HG03175 (cell line): ENCODE data around the gene INPP5D.
"Not testable (repeated sequence)": the region's sequence is repeated elsewhere in the genome, so short reads cannot be mapped to it uniquely, and the experiment has no call there.

Source experiments
- ATAC-seq: cut with Tn5 transposase; IDR thresholded peaks from one replicate; pipeline ENCODE4 v1.9.1; 2021; ENCODE audit warnings: mild to moderate bottlenecking, moderate library complexity; ENCODE audit not compliant: unreplicated experiment

INPP5D gene

GRCh38 chr2:233164967-233165366 is 104.8 kb downstream of the INPP5D start:
- ATAC-seq, result no peak

GRCh38 chr2:233165543-233165894 is 105.4 kb downstream of the INPP5D start:
- no peak for ATAC-seq

DNA sequence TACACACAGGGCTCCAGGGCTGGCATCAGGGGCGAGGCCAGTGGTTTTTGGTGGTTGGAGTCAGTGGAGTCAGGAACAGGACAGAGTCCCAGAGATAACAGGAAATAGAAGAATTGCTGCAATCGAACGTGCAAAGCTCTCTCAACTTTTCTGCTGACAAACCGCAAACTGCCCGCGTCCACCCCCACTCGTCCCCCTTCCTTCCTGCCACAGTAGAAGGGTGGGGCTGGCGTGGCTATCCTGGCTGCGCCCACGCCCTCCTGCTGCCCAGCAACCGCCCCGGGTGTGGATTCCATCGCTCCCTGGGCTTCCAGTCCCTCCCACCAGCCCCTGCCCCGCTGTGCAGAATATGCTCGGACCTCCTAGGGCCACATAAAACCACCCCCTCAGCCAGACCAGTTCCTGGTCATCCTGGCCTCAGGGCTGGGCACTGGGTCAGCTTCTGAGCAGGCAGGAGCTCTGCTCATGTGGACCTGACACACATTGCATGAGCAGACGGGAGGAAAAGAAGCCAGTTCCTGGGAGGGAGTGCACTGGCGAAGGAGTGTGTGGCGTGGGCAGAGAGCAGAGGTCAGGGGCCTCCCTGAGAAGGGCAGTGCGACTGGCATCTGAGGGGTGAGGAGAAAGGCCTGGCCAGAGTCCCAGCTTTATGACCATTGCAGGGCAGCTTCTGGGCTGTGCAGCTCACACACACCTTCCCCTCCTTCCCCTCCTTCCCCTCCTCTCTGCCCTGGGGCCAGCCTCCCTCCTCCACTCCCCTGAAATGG is 105.9 kb downstream of the INPP5D start:
- ATAC-seq, result no peak

DNA sequence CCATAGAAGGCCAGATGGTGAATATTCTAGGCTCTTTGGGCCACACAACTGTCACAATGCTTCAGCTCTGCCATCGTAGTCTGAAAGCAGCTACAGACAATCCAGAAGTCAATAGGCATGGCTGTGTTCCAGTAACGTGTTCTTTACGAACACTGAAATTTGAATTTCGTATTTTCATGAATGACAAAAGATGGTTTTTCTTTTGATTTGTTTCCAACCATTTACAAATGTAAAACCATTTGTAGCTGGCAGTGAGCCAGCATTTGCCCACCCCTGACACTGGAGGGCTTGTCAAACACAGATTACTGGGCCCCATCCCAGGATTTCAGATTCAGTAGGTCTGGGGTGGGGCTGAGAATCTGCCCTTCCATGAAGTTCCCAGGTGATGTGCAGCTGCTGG is 108.3 kb downstream of the INPP5D start:
- no peak for ATAC-seq

DNA sequence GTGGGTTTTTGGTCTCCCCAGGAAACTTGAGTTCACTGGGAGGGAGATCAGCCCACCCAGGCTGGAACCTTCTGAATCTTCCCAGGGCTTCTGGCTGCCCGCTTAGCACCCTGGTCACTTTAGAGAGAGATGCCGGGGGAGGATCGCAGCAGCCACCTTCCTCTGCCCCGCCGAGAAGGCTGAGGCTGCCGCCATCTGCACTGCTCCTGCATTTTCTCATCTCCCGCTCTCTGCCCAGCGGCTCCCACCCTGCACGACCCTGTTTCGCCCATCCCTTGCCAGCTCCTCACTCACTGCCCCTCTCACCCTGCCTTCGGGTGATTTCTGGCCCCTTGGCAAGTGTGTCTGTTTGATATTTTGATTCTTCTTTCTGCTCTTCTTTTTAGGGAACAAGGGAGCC is 108.8 kb downstream of the INPP5D start:
- no peak for ATAC-seq

GRCh38 chr2:233171344-233171743 is 111.2 kb downstream of the INPP5D start:
- ATAC-seq, result no peak

DNA sequence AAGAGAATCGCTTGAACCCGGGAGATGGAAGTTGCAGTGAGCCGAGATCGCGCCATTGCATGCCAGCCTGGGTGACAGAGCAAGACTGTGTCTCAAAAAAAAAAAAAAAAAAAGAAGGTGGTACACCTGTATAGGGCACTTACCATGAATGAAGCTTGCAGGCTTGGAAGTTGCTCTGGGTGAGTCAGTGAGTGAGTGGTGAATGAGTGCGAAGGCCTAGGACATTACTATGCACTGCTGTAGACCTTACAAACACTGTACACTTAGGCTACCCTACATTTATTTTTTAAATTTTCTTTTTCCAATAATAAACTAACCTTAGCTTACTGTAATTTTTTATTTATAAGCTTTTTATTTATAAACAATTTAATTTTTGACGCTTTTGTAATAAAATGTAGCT is 113.0 kb downstream of the INPP5D start:
- no peak for ATAC-seq

GRCh38 chr2:233174137-233174536 is 114.0 kb downstream of the INPP5D start:
- no peak for ATAC-seq

GRCh38 chr2:233178994-233179847 is 119.1 kb downstream of the INPP5D start:
- ATAC-seq, result no peak

DNA sequence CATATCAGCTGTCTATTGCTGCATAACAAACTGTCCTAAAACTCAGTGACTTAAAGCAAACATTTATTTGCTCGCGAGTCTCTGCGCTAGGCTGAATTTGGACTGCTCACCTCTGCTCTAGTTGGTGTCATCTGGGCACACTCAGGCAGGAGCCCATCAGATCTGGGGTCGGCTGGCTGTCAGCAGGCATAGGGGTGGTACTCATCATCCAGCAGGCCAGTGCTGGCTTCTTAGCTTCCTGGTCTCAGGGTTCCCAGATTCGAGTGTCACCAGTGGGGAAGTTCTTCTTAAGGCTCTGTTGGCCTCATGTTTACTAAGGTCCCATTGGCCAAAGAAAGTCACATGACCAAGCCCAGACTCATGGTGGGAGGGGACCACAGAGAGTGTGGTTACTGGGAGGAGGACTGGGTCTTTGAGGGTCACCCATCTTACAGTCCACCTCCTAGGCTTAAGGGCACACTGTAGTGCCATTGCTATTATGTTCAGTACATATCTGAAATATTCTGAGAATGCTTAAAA is 119.8 kb downstream of the INPP5D start:
- ATAC-seq, result no peak

DNA sequence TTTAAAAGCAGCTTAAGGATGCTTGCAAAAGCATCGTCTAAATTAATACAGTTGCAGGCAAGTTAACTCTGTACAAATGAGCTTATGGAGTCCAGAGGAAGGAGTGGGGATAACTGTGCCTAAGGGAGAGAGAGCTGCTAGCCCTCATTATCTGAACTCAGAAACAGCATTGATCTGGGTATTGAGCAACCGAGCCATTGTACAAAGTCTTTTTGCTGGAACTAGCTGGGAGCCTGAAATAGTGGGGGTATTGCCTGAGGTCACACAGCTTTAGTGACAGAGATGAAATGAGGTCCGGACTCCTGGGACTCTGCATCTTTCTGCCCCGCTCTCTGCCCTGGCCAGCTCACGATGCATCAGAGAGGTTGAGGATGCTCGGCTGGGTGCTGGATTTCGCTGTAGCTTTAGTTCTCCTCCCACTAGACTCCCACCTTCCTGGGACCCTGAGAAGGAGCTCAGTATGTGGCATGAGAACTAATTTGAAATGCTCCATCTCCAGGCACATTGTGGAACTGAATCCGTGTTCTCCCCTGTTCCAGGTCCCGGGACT is 123.8 kb downstream of the INPP5D start:
- no peak for ATAC-seq

DNA sequence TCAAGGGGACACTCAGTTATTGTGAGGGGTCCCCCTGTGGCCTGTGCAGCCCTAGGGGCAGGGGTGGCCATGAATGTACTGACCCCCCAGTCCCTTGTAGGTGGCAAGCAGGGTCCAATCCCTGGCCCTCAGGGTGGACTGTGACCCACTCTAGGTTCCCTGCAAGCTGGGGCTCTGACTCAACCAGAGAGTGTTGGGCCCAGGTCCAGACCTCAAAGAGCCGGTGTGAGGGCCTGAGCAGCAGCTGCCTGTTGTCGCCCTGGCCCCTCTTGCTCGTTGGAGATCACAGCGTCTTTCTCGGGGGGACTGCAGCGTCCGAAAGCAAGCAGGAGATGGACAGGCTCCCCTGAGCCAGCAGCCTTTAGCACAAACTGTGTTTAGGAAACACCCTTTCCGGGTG is 124.5 kb downstream of the INPP5D start:
- no peak for ATAC-seq

GRCh38 chr2:233185330-233185729 is 125.2 kb downstream of the INPP5D start:
- no peak for ATAC-seq

GRCh38 chr2:233185963-233186362 is 125.8 kb downstream of the INPP5D start:
- ATAC-seq, result no peak

- ATAC-seq, result no peak
Observed at GRCh38 chr2:233186851-233187250, 126.7 kb downstream of the INPP5D start.

DNA sequence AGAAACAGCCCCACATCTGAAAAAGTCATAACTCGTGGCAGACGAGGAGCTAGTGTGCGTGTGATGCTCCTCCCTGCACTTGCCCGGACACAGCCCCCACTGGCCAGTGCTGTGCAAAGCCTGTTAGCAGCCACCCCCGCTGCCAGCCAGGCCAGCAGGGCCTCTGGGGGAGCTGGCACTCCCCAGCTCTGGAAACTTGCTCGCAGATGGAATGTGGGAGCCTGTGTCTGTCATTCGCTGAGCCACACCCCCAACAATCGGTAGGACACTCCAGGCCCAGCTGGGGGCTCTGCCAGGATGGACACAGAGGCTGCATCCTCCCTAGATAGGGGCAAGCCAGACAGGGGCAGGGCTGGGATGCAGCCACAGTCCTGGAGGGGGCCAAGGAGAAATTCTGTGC is 128.9 kb downstream of the INPP5D start:
- no peak for ATAC-seq

- not testable (repeated sequence) for ATAC-seq
Observed at GRCh38 chr2:233191016-233191415, 130.9 kb downstream of the INPP5D start.

GRCh38 chr2:233193738-233194137 is 133.6 kb downstream of the INPP5D start:
- ATAC-seq, result no peak

- ATAC-seq, result no peak
Observed at GRCh38 chr2:233195027-233195426, 134.9 kb downstream of the INPP5D start.

GRCh38 chr2:233197022-233197421 is 136.9 kb downstream of the INPP5D start:
- ATAC-seq, result no peak

DNA sequence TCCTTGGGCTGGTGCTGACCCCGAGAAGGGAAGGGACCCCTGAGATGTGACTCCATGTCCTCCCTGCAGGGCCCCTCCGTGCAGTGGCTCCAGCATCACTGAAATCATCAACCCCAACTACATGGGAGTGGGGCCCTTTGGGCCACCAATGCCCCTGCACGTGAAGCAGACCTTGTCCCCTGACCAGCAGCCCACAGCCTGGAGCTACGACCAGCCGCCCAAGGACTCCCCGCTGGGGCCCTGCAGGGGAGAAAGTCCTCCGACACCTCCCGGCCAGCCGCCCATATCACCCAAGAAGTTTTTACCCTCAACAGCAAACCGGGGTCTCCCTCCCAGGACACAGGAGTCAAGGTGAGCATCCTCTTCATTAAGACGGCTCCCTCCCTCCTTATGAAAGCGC is 137.9 kb downstream of the INPP5D start:
- no peak for ATAC-seq

GRCh38 chr2:233199870-233200269 is 139.7 kb downstream of the INPP5D start:
- ATAC-seq, result no peak
